ENCODE data around the gene EDAR.

The EDAR gene

GRCh38 chr2:108931372-108931771, 57.6 kb downstream of the EDAR start:
- DNase-seq (ENCODE audit: low spot score): no peak
- TF ChIP-seq, protein P1, sequence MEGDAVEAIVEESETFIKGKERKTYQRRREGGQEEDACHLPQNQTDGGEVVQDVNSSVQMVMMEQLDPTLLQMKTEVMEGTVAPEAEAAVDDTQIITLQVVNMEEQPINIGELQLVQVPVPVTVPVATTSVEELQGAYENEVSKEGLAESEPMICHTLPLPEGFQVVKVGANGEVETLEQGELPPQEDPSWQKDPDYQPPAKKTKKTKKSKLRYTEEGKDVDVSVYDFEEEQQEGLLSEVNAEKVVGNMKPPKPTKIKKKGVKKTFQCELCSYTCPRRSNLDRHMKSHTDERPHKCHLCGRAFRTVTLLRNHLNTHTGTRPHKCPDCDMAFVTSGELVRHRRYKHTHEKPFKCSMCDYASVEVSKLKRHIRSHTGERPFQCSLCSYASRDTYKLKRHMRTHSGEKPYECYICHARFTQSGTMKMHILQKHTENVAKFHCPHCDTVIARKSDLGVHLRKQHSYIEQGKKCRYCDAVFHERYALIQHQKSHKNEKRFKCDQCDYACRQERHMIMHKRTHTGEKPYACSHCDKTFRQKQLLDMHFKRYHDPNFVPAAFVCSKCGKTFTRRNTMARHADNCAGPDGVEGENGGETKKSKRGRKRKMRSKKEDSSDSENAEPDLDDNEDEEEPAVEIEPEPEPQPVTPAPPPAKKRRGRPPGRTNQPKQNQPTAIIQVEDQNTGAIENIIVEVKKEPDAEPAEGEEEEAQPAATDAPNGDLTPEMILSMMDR (IDR thresholded peaks at IDR 0.05; ENCODE audit: borderline replicate concordance, control extremely low read depth, extremely low read depth, insufficient read depth, missing control alignments): no peak
- in situ Hi-C loops (cut with MboI; ENCODE audit: low sequenced_read_pairs, unreplicated experiment): no loop called here

- in situ Hi-C loops (cut with MboI; ENCODE audit: low sequenced_read_pairs, unreplicated experiment): no loop called here
- TF ChIP-seq, protein P1 (IDR thresholded peaks at IDR 0.05; ENCODE audit: borderline replicate concordance, control extremely low read depth, extremely low read depth, insufficient read depth, missing control alignments): no peak
- no peak for DNase-seq (ENCODE audit: low spot score)
Measured at GRCh38 chr2:108929807-108930425, 59.1 kb downstream of the EDAR start.

- no peak for DNase-seq (ENCODE audit: low spot score)
- in situ Hi-C loops (cut with MboI; ENCODE audit: low sequenced_read_pairs, unreplicated experiment): no loop called here
- TF ChIP-seq, protein P1 (IDR thresholded peaks at IDR 0.05; ENCODE audit: borderline replicate concordance, control extremely low read depth, extremely low read depth, insufficient read depth, missing control alignments): no peak
Measured at GRCh38 chr2:108928660-108929377, 60.2 kb downstream of the EDAR start.

DNA sequence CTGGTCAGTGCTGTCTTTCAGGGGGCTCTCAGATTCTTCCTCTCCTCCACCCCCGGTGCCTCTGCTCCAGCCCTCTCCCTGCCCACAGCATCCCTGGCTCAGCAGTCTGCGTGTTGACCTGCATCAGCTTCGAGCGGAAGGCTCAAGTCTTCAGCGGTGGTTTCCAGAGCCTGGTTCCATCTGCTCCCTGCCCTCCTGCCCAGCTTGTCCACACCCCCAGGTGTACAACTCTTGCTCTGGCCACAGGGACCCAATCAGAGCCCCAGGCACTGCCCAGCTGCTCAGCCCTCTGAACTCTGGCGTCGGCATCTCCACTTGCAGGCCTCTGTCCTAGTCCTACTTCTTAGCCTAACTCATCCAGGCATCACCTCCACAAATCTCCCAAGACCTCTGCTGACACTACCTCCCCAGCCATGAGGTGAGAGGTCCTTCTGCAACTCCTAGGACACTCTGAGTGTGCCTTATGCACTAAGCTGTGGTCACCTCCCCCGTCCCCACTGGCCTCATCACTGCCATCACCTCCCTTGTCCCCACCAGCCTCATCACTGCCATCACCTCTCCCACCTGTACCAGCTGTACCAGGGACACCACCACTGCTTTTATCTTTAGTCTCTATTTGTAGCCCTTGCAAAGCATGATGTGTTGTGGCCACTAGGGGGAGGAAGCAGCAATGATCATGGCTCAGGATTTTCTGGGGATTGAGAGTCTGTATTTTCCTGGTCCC, 60.9 kb downstream of the EDAR start:
- peak; percentile 70 for DNase-seq (ENCODE audit: low spot score)
- in situ Hi-C loops (cut with MboI; ENCODE audit: low sequenced_read_pairs, unreplicated experiment): no loop called here
- TF ChIP-seq, protein P1 (IDR thresholded peaks at IDR 0.05; ENCODE audit: borderline replicate concordance, control extremely low read depth, extremely low read depth, insufficient read depth, missing control alignments): peak; percentile 59

DNA sequence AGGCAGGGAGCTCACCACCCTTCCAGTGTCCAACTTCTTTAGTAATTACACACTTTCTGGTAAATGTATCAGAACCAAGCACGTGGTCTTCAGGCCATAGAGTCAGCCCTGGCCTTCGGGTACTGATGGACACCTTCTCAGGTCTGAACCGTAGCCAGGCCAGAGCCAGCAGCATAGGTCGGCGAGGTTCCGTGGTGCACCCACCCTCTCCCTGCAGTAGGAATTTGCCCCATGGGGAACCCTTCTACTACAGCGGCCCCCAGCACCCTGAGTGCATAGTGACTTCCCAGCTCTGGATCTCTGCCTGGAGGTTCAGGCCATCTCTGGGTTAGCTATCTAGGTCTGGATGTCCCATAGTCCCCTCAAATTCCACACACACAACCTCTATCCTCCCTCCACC, 61.6 kb downstream of the EDAR start:
- in situ Hi-C loops (cut with MboI; ENCODE audit: low sequenced_read_pairs, unreplicated experiment): no loop called here
- DNase-seq (ENCODE audit: low spot score): no peak
- TF ChIP-seq, protein P1 (IDR thresholded peaks at IDR 0.05; ENCODE audit: borderline replicate concordance, control extremely low read depth, extremely low read depth, insufficient read depth, missing control alignments): no peak

DNA sequence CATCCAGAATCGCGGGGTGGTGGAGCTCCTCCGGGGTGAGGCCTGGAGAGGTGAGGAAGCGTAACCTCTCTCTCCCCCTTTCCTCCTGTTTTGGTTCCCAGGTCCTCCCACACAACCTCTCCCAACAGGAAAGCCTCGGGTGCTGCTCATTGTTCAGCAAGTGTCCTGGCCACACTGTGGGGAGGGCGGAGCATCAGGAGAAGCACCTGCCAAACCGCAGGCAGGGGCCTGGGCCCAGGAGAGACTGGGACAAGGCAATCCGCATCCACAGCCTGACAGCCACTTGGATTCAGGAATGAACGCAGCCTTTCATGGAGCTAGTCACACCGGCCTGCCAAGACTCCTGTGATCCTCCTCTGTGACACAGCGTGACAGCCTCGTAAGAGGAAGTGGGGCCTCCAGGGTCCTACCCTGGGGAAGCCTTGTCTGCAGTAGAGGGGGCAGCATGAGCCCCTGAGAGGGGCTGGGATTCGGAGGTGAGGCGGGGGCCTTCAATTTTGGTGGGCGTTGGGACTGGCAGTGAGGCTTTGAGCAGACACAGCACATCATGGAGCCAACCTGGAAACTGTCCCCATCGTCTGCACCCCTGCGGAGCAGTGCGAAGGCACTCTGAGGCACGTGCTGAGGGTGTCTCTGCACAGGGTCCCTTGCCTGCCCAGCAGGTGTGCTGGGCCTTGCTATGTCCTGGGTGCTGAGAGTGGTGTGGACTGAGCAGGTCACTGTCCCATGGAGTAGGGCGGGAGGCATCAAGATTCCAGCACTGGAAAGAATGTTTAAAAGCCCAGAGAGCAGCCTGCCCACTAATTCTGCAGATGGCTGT, 62.2 kb downstream of the EDAR start:
- TF ChIP-seq, protein P1 (IDR thresholded peaks at IDR 0.05; ENCODE audit: borderline replicate concordance, control extremely low read depth, extremely low read depth, insufficient read depth, missing control alignments): no peak
- no peak for DNase-seq (ENCODE audit: low spot score)
- in situ Hi-C loops (cut with MboI; ENCODE audit: low sequenced_read_pairs, unreplicated experiment): no loop called here

Measured in GM13976 (cell line).